Measurements from ENCODE around the gene SLC5A7. TPM values are rescaled to one million over a fixed set of nuclear protein-coding genes. Genes with fewer than 3 reads are reported as not detected.

Gene SLC5A7
- total RNA-seq, 1 donor from 2014 or later: not detected

- Histone ChIP-seq H3K9me3 (replicated peaks) (peaks cover 11% of the 10 kb centered on the region), H3K27me3 (ENCODE audit: low read depth) (no peaks in the 10 kb centered on the region), H3K36me3 (no peaks in the 10 kb centered on the region), H3K27ac (replicated peaks) (no peak overlapping the region), H3K4me1 (no peaks in the 10 kb centered on the region), H3K4me3 (no peak overlapping the region)
- TF ChIP-seq CTCF (IDR thresholded peaks at IDR 0.05; ENCODE audit: borderline replicate concordance): no peak
- no peak for DNase-seq
- intact Hi-C loops (cut with micrococcal nuclease): no loop called here
Measured at GRCh38 chr2:108029912-108030311, 43.6 kb downstream of the SLC5A7 start.

GRCh38 chr2:108031471-108031941, 45.2 kb downstream of the SLC5A7 start:
- no peak for DNase-seq
- no peaks in the 10 kb centered on the region for H3K36me3 ChIP-seq
- intact Hi-C loops (cut with micrococcal nuclease): no loop called here
- H3K27ac ChIP-seq (replicated peaks): no peak overlapping the region
- no peaks in the 10 kb centered on the region for H3K27me3 ChIP-seq (ENCODE audit: low read depth)
- H3K4me3 ChIP-seq: no peak overlapping the region
- peaks cover 11% of the 10 kb centered on the region for H3K9me3 ChIP-seq (replicated peaks)
- no peaks in the 10 kb centered on the region for H3K4me1 ChIP-seq
- TF ChIP-seq CTCF (IDR thresholded peaks at IDR 0.05; ENCODE audit: borderline replicate concordance): no peak

GRCh38 chr2:108034843-108035242, 48.5 kb downstream of the SLC5A7 start:
- Histone ChIP-seq H3K9me3 (replicated peaks) (peaks cover 13% of the 10 kb centered on the region), H3K27ac (replicated peaks) (no peak overlapping the region), H3K4me1 (no peaks in the 10 kb centered on the region), H3K4me3 (no peak overlapping the region), H3K27me3 (ENCODE audit: low read depth) (no peaks in the 10 kb centered on the region), H3K36me3 (no peaks in the 10 kb centered on the region)
- no peak for DNase-seq
- intact Hi-C loops (cut with micrococcal nuclease): no loop called here
- TF ChIP-seq CTCF (IDR thresholded peaks at IDR 0.05; ENCODE audit: borderline replicate concordance): no peak

GRCh38 chr2:108048752-108049151, 62.4 kb downstream of the SLC5A7 start:
- DNase-seq: no peak
- intact Hi-C loops (cut with micrococcal nuclease): no loop called here
- peaks cover 16% of the 10 kb centered on the region for H3K9me3 ChIP-seq (replicated peaks)
- no peaks in the 10 kb centered on the region for H3K27me3 ChIP-seq (ENCODE audit: low read depth)
- H3K4me3 ChIP-seq: no peak overlapping the region
- TF ChIP-seq CTCF (IDR thresholded peaks at IDR 0.05; ENCODE audit: borderline replicate concordance): no peak
- no peak overlapping the region for H3K27ac ChIP-seq (replicated peaks)
- H3K36me3 ChIP-seq: no peaks in the 10 kb centered on the region
- no peaks in the 10 kb centered on the region for H3K4me1 ChIP-seq

GRCh38 chr2:108058576-108059137, 72.3 kb downstream of the SLC5A7 start:
- Histone ChIP-seq H3K4me1 (no peaks in the 10 kb centered on the region), H3K4me3 (no peak overlapping the region), H3K27me3 (ENCODE audit: low read depth) (no peaks in the 10 kb centered on the region), H3K9me3 (replicated peaks) (no peaks in the 10 kb centered on the region), H3K36me3 (no peaks in the 10 kb centered on the region), H3K27ac (replicated peaks) (no peak overlapping the region)
- TF ChIP-seq CTCF (IDR thresholded peaks at IDR 0.05; ENCODE audit: borderline replicate concordance): no peak
- intact Hi-C loops (cut with micrococcal nuclease): no loop called here
- DNase-seq: no peak

Data from left ventricle myocardium inferior (tissue), 1 donor.